Measurements from ENCODE around the gene ADCY5. TPM values are rescaled to one million over a fixed set of nuclear protein-coding genes. Genes with fewer than 3 reads are reported as not detected.

ADCY5 gene
- total RNA-seq, 2 experiments from 2014 or later = not detected

DNA sequence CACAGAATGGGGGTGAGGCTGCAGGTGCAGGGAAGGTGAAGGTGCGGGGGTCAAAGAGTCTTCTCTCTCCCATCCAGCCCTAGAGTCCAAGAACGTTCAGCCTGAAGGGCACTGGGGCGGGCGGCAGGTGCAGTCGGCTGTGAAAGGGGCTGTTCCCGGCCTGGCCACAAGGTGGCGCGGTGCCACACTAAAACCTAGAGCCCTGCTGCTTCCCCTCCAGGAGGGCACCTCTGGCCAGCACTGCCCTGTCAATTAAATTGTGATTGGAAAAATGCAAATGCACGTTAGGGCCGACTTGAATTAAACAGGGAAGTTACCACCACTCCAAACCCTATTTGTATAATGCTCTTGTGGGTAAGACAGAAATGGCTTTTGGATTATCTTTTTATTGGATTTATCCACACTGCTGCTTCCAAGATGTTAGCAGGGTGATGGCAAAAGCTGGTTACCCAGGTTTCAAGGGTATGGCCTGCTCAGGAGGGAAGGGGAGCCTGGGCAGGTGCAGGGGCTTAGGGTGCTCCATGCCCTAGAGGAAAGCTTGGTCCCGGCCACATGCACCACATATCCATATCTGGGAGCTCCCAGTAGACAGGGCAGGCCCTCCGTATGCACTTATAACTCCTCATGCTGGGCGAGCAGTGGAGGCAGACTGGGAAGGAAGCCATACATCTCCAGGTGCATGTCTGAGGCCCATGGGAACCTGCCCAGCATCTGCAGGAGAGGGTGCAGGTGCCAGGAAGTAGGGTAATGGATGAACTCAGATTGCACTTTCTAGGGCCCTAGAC lies 119.8 kb downstream of the ADCY5 start:
- ChIA-PET CTCF (interaction anchor here (0.5 to 3.0 kb wide), 12 partner anchors 11 to 231 kb away, joined by 3 to 23 read pairs (median 3); no protein-coding TSS in a partner anchor), POLR2A (no interaction called here)
- no peak overlapping the region for H3K27ac Mint-ChIP-seq
- H3K9me3 Mint-ChIP-seq (ENCODE audit: insufficient read depth) = no peaks in the 10 kb centered on the region
- peaks cover 9% of the 10 kb centered on the region for H3K27me3 Mint-ChIP-seq (ENCODE audit: low read depth)
- no peaks in the 10 kb centered on the region for H3K36me3 Mint-ChIP-seq (ENCODE audit: low read depth)
- ATAC-seq = peak; percentile 85
- DNase-seq = peak; percentile 81
- no peaks in the 10 kb centered on the region for H3K4me1 Mint-ChIP-seq (ENCODE audit: low read depth)
- H3K4me3 Mint-ChIP-seq = no peak overlapping the region

DNA sequence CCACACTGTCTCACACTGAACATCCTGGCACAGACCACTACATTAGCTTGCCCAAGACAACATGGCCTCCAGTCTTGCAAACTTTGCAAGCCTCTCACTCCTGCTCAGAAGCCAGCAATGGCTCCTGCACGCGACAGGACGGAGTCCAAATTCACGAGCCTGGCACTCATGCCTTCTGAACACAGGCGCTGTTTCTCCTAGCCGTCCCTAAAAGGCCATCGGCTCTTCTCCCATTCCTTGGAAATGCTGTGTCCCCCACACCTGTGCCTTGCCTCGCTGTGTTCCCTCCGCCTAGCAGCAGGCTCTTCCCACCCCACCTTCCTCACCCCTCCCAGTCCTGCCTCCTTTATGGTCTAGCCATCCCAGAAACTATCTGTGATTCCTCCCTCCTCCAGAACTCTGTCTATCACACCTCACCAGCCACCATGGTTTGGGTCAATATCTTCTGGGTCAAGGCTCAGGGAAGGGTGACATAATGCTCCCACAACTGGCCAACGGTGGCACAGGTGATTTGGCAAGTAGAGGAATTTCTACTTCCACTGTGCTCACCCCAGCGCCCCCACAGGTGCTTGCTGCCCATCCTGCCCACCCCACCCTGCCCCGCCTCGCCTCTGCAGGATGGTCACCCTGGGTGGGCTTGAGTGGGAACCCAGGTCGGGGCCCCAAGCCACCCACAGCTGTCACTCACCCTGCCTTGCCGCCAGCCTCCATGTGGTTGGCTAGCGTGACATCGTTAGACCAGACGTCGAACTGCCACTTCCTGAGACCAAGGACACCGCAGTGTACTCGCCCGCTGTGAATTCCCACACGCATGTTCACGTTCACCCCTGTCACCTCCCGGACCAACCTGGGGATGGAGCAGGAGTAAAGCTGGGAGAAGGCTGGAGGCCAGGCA lies 120.7 kb downstream of the ADCY5 start:
- POLR2A ChIA-PET = no interaction called here
- Mint-ChIP-seq H3K9me3 (ENCODE audit: insufficient read depth) (no peaks in the 10 kb centered on the region), H3K27ac (no peak overlapping the region), H3K27me3 (ENCODE audit: low read depth) (peaks cover 9% of the 10 kb centered on the region), H3K4me3 (no peak overlapping the region), H3K4me1 (ENCODE audit: low read depth) (no peaks in the 10 kb centered on the region), H3K36me3 (ENCODE audit: low read depth) (no peaks in the 10 kb centered on the region)
- DNase-seq = no peak
- no peak for ATAC-seq
- CTCF ChIA-PET = interaction anchor here (1.6 to 3.0 kb wide), 3 partner anchors 22 to 232 kb away, joined by 4 to 23 read pairs (median 20); no protein-coding TSS in a partner anchor

DNA sequence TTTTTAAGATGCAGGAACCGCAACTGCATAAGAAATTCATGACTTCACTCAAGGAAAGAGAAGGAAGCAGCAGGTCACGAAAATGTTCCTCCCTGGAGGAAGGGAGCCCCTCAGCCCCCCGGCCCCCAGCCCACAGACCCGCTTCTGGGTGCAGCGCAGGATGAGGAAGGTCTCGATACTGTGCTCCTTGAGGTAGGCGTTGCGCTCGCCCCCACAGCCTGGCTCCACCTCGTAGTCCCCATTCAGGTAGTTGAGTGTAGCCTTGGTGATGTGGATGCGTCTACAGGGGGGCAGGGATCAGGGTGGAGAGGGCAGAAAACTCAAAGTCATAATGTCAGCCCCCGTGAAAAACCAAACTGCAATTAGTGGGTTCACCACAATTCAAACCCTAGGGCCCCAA lies 121.4 kb downstream of the ADCY5 start:
- no peak overlapping the region for H3K27ac Mint-ChIP-seq
- H3K4me3 Mint-ChIP-seq = no peak overlapping the region
- H3K4me1 Mint-ChIP-seq (ENCODE audit: low read depth) = no peaks in the 10 kb centered on the region
- ChIA-PET POLR2A (no interaction called here), CTCF (interaction anchor here (1.5 kb wide), 1 partner anchor 162 kb away, joined by 7 read pairs; no protein-coding TSS in a partner anchor)
- DNase-seq (no peak), ATAC-seq (no peak)
- H3K36me3 Mint-ChIP-seq (ENCODE audit: low read depth) = no peaks in the 10 kb centered on the region
- H3K9me3 Mint-ChIP-seq (ENCODE audit: insufficient read depth) = no peaks in the 10 kb centered on the region
- H3K27me3 Mint-ChIP-seq (ENCODE audit: low read depth) = peaks cover 9% of the 10 kb centered on the region

DNA sequence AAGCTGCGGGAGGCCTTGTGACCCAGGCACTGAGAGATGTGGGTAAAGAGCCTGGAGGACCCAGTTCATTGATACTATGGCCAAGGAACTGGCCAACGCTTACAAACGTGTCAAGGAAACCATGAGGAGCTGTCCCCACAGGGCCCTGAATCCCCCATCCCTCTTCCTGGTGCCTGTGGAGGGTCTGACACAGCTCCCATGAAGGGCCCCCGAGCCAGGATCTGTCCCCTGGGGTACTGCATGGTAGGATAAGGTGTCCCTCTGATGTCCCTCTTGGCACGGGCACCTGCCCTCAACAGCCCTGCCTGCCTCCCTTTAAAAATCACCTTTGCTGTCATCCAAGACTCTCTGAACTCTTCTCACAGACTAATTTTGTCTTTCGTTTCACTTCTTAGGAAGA lies 122.4 kb downstream of the ADCY5 start:
- no peak overlapping the region for H3K4me3 Mint-ChIP-seq
- H3K36me3 Mint-ChIP-seq (ENCODE audit: low read depth) = no peaks in the 10 kb centered on the region
- CTCF ChIA-PET = interaction anchor here (1.3 to 1.5 kb wide), 3 partner anchors 163 to 232 kb away, joined by 3 to 7 read pairs (median 4); no protein-coding TSS in a partner anchor
- H3K27me3 Mint-ChIP-seq (ENCODE audit: low read depth) = peaks cover 9% of the 10 kb centered on the region
- no peak for DNase-seq
- POLR2A ChIA-PET = no interaction called here
- no peak for ATAC-seq
- no peaks in the 10 kb centered on the region for H3K4me1 Mint-ChIP-seq (ENCODE audit: low read depth)
- no peaks in the 10 kb centered on the region for H3K9me3 Mint-ChIP-seq (ENCODE audit: insufficient read depth)
- no peak overlapping the region for H3K27ac Mint-ChIP-seq

DNA sequence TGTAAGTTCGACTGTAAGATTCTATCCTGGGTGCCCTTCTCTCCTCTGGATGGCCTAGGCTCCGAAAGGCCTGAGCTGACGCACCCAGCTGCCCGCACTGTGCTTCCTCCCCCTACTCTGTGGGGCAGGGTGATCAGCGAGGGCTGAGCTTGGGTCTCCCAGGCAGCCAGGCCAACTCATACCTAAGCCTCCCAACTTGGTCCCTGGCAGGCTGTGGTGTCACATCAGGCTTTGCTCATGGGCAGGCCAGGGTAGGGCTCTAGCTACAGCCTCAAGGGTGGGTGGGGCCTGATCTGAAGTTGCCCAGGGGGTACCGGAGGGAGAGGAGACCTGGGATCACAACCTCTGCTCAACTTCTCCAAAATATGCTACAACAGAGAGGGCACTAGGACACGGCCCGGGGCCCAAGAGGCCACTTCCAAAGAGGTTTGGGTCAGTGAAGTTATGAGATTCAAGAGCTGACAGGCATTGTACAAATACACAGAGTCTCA lies 123.1 kb downstream of the ADCY5 start:
- Mint-ChIP-seq H3K27me3 (ENCODE audit: low read depth) (peaks cover 9% of the 10 kb centered on the region), H3K27ac (no peak overlapping the region), H3K4me1 (ENCODE audit: low read depth) (no peaks in the 10 kb centered on the region), H3K9me3 (ENCODE audit: insufficient read depth) (no peaks in the 10 kb centered on the region), H3K36me3 (ENCODE audit: low read depth) (no peaks in the 10 kb centered on the region), H3K4me3 (no peak overlapping the region)
- DNase-seq (no peak), ATAC-seq (no peak)
- POLR2A ChIA-PET = no interaction called here
- CTCF ChIA-PET = interaction anchor here (1.3 to 1.5 kb wide), 3 partner anchors 164 to 233 kb away, joined by 3 to 7 read pairs (median 4); no protein-coding TSS in a partner anchor

DNA sequence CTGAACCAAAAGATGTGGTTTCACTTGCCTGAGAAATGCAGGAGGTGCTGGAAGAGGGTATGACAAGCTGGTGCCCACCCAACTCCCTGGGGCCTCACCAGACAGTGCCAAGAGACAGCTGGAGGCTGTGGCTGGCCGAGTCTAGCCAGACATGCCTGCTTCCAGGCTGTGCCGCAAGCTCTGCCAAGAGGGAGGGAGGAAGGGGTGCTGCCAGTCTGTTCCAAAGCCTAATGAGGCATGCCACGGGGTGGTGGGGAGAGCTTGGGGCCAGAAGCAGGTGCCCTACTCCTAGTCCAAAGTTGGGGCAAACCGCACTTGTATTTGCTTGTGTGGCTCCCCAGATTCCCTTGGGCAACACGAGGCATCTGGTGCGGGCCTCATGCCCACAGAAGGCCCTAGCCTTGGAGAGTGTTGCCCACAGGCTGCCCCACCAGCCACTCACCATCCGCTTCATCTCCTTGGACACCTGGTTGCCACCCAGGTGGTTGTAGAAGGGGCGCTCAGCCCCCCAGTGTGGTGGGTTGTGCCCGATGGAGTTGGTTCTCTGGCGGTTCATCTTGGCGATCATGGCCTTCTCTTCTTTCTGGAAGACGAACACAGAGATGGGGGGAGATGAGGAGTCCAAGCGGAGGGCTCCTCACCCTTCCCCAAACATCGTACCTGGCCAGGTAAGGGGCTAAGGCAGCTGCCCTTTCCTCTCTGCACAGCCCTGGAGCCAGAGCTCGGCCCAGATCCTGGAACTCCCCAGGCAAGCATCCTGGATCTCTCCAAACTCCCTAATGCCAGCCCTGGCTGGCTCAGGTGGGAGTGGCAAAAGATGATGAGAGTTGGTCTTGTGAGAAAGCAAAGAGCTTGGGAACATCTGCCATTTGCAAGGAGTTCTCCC lies 123.8 kb downstream of the ADCY5 start:
- Mint-ChIP-seq H3K27ac (no peak overlapping the region), H3K4me1 (ENCODE audit: low read depth) (no peaks in the 10 kb centered on the region), H3K4me3 (no peak overlapping the region), H3K27me3 (ENCODE audit: low read depth) (peaks cover 9% of the 10 kb centered on the region), H3K36me3 (ENCODE audit: low read depth) (no peaks in the 10 kb centered on the region), H3K9me3 (ENCODE audit: insufficient read depth) (no peaks in the 10 kb centered on the region)
- ATAC-seq = no peak
- DNase-seq = no peak
- POLR2A ChIA-PET = no interaction called here
- CTCF ChIA-PET = interaction anchor here (1.3 kb wide), 1 partner anchor 233 kb away, joined by 4 read pairs; no protein-coding TSS in a partner anchor

DNA sequence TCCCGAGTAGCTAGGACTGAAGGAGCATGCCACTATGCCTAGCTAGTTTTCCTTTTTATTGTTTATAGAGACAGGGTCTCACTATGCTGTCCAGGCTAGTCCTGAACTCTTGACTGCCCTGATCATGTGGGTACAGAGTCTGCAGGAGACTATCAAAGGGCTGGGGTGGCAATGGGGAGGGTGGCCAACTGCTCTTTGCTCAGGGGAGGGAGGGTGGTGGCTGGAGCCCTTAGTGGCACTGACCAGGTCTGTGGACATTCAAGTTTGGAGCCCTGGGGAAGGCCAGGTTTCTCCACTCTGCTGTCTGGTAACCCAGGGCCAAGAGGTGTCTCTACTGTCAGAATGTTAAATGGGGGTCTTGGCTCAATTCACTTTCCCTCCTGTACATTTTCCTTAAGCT lies 125.1 kb downstream of the ADCY5 start:
- Mint-ChIP-seq H3K4me3 (no peak overlapping the region), H3K36me3 (ENCODE audit: low read depth) (no peaks in the 10 kb centered on the region), H3K27ac (no peak overlapping the region), H3K4me1 (ENCODE audit: low read depth) (no peaks in the 10 kb centered on the region), H3K9me3 (ENCODE audit: insufficient read depth) (no peaks in the 10 kb centered on the region), H3K27me3 (ENCODE audit: low read depth) (peaks cover 9% of the 10 kb centered on the region)
- ATAC-seq (no peak), DNase-seq (no peak)
- ChIA-PET POLR2A (no interaction called here), CTCF (no interaction called here)

DNA sequence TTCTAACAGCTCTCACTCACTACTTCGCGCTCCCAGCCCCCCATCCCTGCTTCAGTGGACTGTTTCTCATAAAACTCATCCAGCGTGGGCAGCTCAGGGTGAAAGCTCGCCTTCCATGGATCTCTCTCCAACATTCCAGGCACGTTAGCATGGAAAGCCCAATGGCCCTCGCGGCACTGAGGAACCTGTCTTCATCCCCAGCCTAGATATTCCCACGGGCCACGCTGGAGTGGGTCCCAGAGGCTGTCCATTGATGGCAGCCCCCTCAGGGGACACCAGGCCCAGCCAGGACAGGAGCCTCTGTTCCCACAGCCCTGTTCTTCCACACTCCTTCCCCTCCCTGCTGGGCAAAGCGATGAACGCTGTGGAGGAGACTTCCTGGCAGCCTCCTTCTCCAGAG lies 126.0 kb downstream of the ADCY5 start:
- CTCF ChIA-PET = interaction anchor here (1.0 kb wide), 1 partner anchor 166 kb away, joined by 3 read pairs; no protein-coding TSS in a partner anchor
- ATAC-seq (no peak), DNase-seq (no peak)
- Mint-ChIP-seq H3K9me3 (ENCODE audit: insufficient read depth) (no peaks in the 10 kb centered on the region), H3K27ac (no peak overlapping the region), H3K27me3 (ENCODE audit: low read depth) (peaks cover 5% of the 10 kb centered on the region), H3K4me3 (no peak overlapping the region), H3K4me1 (ENCODE audit: low read depth) (no peaks in the 10 kb centered on the region), H3K36me3 (ENCODE audit: low read depth) (no peaks in the 10 kb centered on the region)
- POLR2A ChIA-PET = no interaction called here

DNA sequence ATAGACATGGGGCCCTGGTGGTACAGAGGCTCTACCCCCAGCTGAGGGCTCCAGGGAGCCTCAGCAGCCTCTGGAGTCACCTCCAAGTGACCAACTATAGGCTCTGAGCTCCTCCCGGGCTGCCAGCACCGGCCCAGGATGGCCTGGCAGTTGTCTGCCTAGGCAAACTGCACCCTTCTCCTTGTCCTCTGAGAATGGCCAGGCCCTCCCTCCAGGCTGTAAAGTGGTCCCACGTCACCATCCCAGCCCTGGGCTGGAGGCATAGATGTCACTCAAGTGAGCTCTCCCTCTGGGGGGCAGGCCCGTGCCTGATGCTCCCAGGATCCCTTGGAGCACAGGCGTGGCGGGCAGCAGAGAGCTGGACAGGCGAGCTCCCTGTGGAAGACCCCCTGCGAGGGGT lies 127.1 kb downstream of the ADCY5 start:
- POLR2A ChIA-PET = no interaction called here
- ATAC-seq (no peak), DNase-seq (no peak)
- Mint-ChIP-seq H3K4me1 (ENCODE audit: low read depth) (no peaks in the 10 kb centered on the region), H3K27ac (no peak overlapping the region), H3K4me3 (no peak overlapping the region), H3K27me3 (ENCODE audit: low read depth) (no peaks in the 10 kb centered on the region), H3K36me3 (ENCODE audit: low read depth) (no peaks in the 10 kb centered on the region), H3K9me3 (ENCODE audit: insufficient read depth) (no peaks in the 10 kb centered on the region)
- CTCF ChIA-PET = interaction anchor here (1.0 to 1.2 kb wide), 2 partner anchors 167 to 230 kb away, joined by 3 read pairs; no protein-coding TSS in a partner anchor

DNA sequence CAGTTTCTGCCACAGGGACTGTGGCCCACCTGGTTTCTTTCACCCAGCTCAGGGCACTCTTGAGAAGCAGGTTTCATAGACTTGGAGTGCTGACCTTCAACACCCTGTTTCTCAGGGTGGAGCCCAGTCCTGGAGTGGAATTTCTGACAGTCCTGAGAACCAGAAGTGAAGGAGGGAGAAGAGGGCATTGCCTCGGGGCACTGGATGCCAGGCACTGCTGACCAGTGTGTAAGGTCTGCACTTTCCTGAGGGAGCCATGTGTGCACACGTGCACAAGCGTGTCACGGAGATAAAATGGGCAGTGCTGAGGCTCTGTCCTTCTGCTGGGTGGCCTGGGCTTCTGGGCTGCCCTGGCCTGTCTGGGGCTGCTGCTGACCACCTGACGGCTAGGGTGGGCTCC lies 128.7 kb downstream of the ADCY5 start:
- Mint-ChIP-seq H3K4me3 (no peak overlapping the region), H3K9me3 (ENCODE audit: insufficient read depth) (no peaks in the 10 kb centered on the region), H3K36me3 (ENCODE audit: low read depth) (no peaks in the 10 kb centered on the region), H3K27ac (no peak overlapping the region), H3K4me1 (ENCODE audit: low read depth) (no peaks in the 10 kb centered on the region), H3K27me3 (ENCODE audit: low read depth) (peaks cover 6% of the 10 kb centered on the region)
- POLR2A ChIA-PET = no interaction called here
- ATAC-seq (no peak), DNase-seq (no peak)
- CTCF ChIA-PET = no interaction called here

DNA sequence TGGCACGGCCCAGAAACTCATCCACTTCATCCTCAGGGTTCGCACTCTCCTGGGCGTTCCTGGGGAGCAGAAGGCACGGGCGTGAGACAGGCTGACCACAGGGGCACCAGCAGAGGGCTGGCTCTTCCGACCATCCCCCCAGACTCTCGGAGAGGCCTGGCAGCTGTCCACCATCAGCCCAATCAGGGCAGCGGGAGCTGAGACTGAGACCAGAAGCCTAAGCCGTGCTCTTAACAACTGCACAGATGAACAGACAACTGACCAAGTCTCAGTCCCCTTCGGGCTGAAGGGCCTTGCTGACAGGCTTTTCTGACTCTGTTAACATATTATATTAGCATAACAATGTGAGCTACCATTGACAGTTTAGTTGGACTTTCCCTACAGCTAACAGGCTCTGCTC lies 129.1 kb downstream of the ADCY5 start:
- H3K27ac Mint-ChIP-seq = no peak overlapping the region
- H3K36me3 Mint-ChIP-seq (ENCODE audit: low read depth) = no peaks in the 10 kb centered on the region
- ChIA-PET CTCF (no interaction called here), POLR2A (no interaction called here)
- no peak overlapping the region for H3K4me3 Mint-ChIP-seq
- no peaks in the 10 kb centered on the region for H3K9me3 Mint-ChIP-seq (ENCODE audit: insufficient read depth)
- no peaks in the 10 kb centered on the region for H3K4me1 Mint-ChIP-seq (ENCODE audit: low read depth)
- H3K27me3 Mint-ChIP-seq (ENCODE audit: low read depth) = peaks cover 10% of the 10 kb centered on the region
- DNase-seq = no peak
- ATAC-seq = no peak
